Gastrocnemius medialis (tissue), 4 donors: ENCODE measurements around the gene MAGI1.

Experiments
- CTCF ChIP-seq, 5 experiments: fragments of 450-650 bp in 3 of 5; fragments of 200-600 bp in 2 of 5; sonication (generic) in 2 of 5; IDR thresholded peaks in 4 of 5; conservative IDR thresholded peaks in 1 of 5; 1 replicate in 4 of 5; 2 replicates in 1 of 5; pipeline ENCODE4 v1.5.1; 2016 to 2019; ENCODE audit warnings: antibody characterized with exemption in 5 of 5, mild to moderate bottlenecking in 3 of 5, moderate library complexity in 3 of 5
- POLR2A ChIP-seq, 2 donors: fragments of 450-650 bp; IDR thresholded peaks; one replicate each; pipeline ENCODE4 v1.6.1; 2017; ENCODE audit warnings: antibody characterized with exemption in 2 of 2, mild to moderate bottlenecking in 2 of 2, moderate library complexity in 2 of 2

DNA sequence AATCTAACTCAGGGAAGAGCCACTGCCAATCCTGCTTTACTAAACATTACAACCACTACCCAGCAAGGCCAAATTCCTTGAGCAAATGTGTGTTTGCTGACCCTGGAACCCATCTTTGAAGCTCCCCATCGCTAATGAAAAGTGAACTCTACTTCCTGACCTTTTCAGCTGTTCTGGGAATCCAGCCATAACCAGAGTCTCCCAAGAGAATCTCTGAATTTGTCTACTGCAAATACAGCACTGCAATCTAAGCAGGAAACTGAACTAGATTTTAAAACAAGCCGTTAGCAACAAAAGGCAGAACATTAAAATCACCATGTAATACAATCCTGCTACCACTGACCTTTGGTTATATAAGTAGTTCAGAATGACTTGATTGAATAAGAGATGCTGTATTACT lies 309.2 kb downstream of the MAGI1 start:
- TF ChIP-seq CTCF (IDR thresholded peaks at IDR 0.05 in 4 of 5, conservative IDR thresholded peaks at IDR 0.05 in 1 of 5) = no peak
- TF ChIP-seq POLR2A (IDR thresholded peaks at IDR 0.05) = no peak
